MM.1S (cell line): Measurements from ENCODE around the gene SEMA6C.

Source experiments
- DNase-seq: peaks from one replicate; pipeline ENCODE4 v3.0.0-alpha.2; 2015
- H2AFZ ChIP-seq: fragments of 300-600 bp; sonication (generic); 2 replicates; pipeline ENCODE4 v1.6.0; 2016; ENCODE audit warnings: antibody characterized with exemption, low read length
- H3F3A ChIP-seq: fragments of 300-600 bp; sonication (generic); 2 replicates; pipeline ENCODE4 v1.6.1; 2016; ENCODE audit warnings: mild to moderate bottlenecking, antibody characterized with exemption, low read length, moderate library complexity, mixed read lengths; ENCODE audit not compliant: insufficient read depth
- H3K27ac ChIP-seq: fragments of 300-600 bp; sonication (generic); 2 replicates; pipeline ENCODE4 v1.5.1; 2016; ENCODE audit warnings: mild to moderate bottlenecking, low read length
- H3K27me3 ChIP-seq: fragments of 300-600 bp; sonication (generic); replicated peaks from 2 replicates; pipeline ENCODE4 v1.6.0; 2016; ENCODE audit warnings: low read length; ENCODE audit not compliant: insufficient read depth
- H3K36me3 ChIP-seq: fragments of 300-600 bp; sonication (generic); replicated peaks from 2 replicates; pipeline ENCODE4 v1.6.1; 2016; ENCODE audit warnings: mild to moderate bottlenecking, low read length, mixed read lengths; ENCODE audit not compliant: insufficient read depth
- H3K4me1 ChIP-seq: fragments of 300-600 bp; sonication (generic); 2 replicates; pipeline ENCODE4 v1.6.1; 2016; ENCODE audit warnings: low read length, mixed read lengths
- H3K4me2 ChIP-seq: fragments of 300-600 bp; sonication (generic); 2 replicates; pipeline ENCODE4 v1.6.0; 2016; ENCODE audit warnings: low read depth, low read length
- H3K4me3 ChIP-seq: fragments of 300-600 bp; sonication (generic); 2 replicates; pipeline ENCODE4 v1.5.1; 2016; ENCODE audit warnings: low read length, mixed read lengths
- H3K79me2 ChIP-seq: fragments of 300-600 bp; sonication (generic); 2 replicates; pipeline ENCODE4 v1.6.1; 2016; ENCODE audit warnings: mixed run types, low read length, mixed read lengths
- H3K9ac ChIP-seq: fragments of 300-600 bp; sonication (generic); 2 replicates; pipeline ENCODE4 v1.6.1; 2016; ENCODE audit warnings: low read length, mixed read lengths
- H3K9me2 ChIP-seq: fragments of 300-600 bp; sonication (generic); replicated peaks from 2 replicates; pipeline ENCODE4 v1.6.1; 2016; ENCODE audit warnings: mild to moderate bottlenecking, low read length, mixed read lengths; ENCODE audit not compliant: insufficient read depth
- H3K9me3 ChIP-seq: fragments of 300-600 bp; sonication (generic); replicated peaks from 2 replicates; pipeline ENCODE4 v1.6.1; 2016; ENCODE audit warnings: mild to moderate bottlenecking, low read length, mixed read lengths; ENCODE audit not compliant: insufficient read depth
- H4K20me1 ChIP-seq: fragments of 300-600 bp; sonication (generic); 2 replicates; pipeline ENCODE4 v1.6.1; 2016; ENCODE audit warnings: mild to moderate bottlenecking, low read length, moderate library complexity, mixed read lengths; ENCODE audit not compliant: insufficient read depth
- CTCF ChIP-seq: fragments of 300-600 bp; sonication (generic); IDR thresholded peaks from 2 replicates; pipeline ENCODE4 v1.5.1; 2016; ENCODE audit warnings: antibody characterized with exemption, low read length, mixed read lengths
- EZH2 ChIP-seq: fragments of 300-600 bp; sonication (generic); optimal IDR thresholded peaks from 2 replicates; pipeline ENCODE3; 2017; ENCODE audit warnings: low read depth, mild to moderate bottlenecking, antibody characterized with exemption, low read length, mixed read lengths
- EZH2phosphoT487 ChIP-seq: fragments of 300-600 bp; sonication (generic); IDR thresholded peaks from 2 replicates; pipeline ENCODE4 v1.6.1; 2018; ENCODE audit warnings: antibody characterized with exemption, low read length

SEMA6C gene

GRCh38 chr1:151137789-151138188, 8.6 kb downstream of the SEMA6C start:
- Histone ChIP-seq H3K4me1 (peaks cover 9% of the 10 kb centered on the region), H3K9me3 (no peaks in the 10 kb centered on the region), H3F3A (no peaks in the 10 kb centered on the region), H3K79me2 (no peaks in the 10 kb centered on the region), H3K27me3 (peaks cover 30% of the 10 kb centered on the region), H2AFZ (no peak overlapping the region), H3K4me3 (no peak overlapping the region), H3K36me3 (no peaks in the 10 kb centered on the region), H3K9me2 (no peaks in the 10 kb centered on the region), H4K20me1 (no peaks in the 10 kb centered on the region), H3K4me2 (no peak overlapping the region), H3K27ac (no peak overlapping the region), H3K9ac (no peak overlapping the region)
- DNase-seq = no peak
- no peak for TF ChIP-seq EZH2
- TF ChIP-seq CTCF = no peak
- no peak for TF ChIP-seq EZH2phosphoT487

- peak; percentile 66 for DNase-seq
- peak; percentile 41 for TF ChIP-seq CTCF
- no peak for TF ChIP-seq EZH2phosphoT487
- no peak for TF ChIP-seq EZH2
- peaks cover 43% of the 10 kb centered on the region for H3K27me3 ChIP-seq
- no peak overlapping the region for H3K9ac ChIP-seq
- no peaks in the 10 kb centered on the region for H3K9me3 ChIP-seq
- no peak overlapping the region for H3K4me3 ChIP-seq
- no peak overlapping the region for H3K27ac ChIP-seq
- no peak overlapping the region for H2AFZ ChIP-seq
- no peak overlapping the region for H3K4me2 ChIP-seq
- H3F3A ChIP-seq = no peaks in the 10 kb centered on the region
- peaks cover 9% of the 10 kb centered on the region for H3K4me1 ChIP-seq
- no peaks in the 10 kb centered on the region for H3K9me2 ChIP-seq
- no peaks in the 10 kb centered on the region for H4K20me1 ChIP-seq
- no peaks in the 10 kb centered on the region for H3K36me3 ChIP-seq
- no peaks in the 10 kb centered on the region for H3K79me2 ChIP-seq
These were observed 10.7 kb downstream of the SEMA6C start for GRCh38 chr1:151135433-151136385.

- Histone ChIP-seq H4K20me1 (no peaks in the 10 kb centered on the region), H3K9me3 (no peaks in the 10 kb centered on the region), H3K4me1 (peaks cover 9% of the 10 kb centered on the region), H3K79me2 (no peaks in the 10 kb centered on the region), H3K9me2 (no peaks in the 10 kb centered on the region), H3K4me3 (no peak overlapping the region), H3K4me2 (no peak overlapping the region), H3K27me3 (peaks cover 48% of the 10 kb centered on the region), H3K36me3 (no peaks in the 10 kb centered on the region), H2AFZ (no peak overlapping the region), H3K9ac (no peak overlapping the region), H3K27ac (no peak overlapping the region), H3F3A (no peaks in the 10 kb centered on the region)
- no peak for DNase-seq
- TF ChIP-seq EZH2 = no peak
- no peak for TF ChIP-seq EZH2phosphoT487
These were observed 11.4 kb downstream of the SEMA6C start for GRCh38 chr1:151134991-151135390.

- no peaks in the 10 kb centered on the region for H3F3A ChIP-seq
- H2AFZ ChIP-seq = no peak overlapping the region
- H3K9ac ChIP-seq = no peak overlapping the region
- peaks cover 43% of the 10 kb centered on the region for H3K27me3 ChIP-seq
- H3K79me2 ChIP-seq = no peaks in the 10 kb centered on the region
- DNase-seq = no peak
- H3K4me2 ChIP-seq = no peak overlapping the region
- H3K9me3 ChIP-seq = no peaks in the 10 kb centered on the region
- no peak overlapping the region for H3K4me3 ChIP-seq
- H3K9me2 ChIP-seq = no peaks in the 10 kb centered on the region
- peaks cover 9% of the 10 kb centered on the region for H3K4me1 ChIP-seq
- TF ChIP-seq EZH2 = no peak
- no peak for TF ChIP-seq EZH2phosphoT487
- TF ChIP-seq CTCF = no peak
- H4K20me1 ChIP-seq = no peaks in the 10 kb centered on the region
- H3K27ac ChIP-seq = no peak overlapping the region
- no peaks in the 10 kb centered on the region for H3K36me3 ChIP-seq
These were observed 12.0 kb downstream of the SEMA6C start for GRCh38 chr1:151134396-151134795.
